H9 (cell line): ENCODE measurements around the gene FAF1. TPM values are rescaled to one million over a fixed set of nuclear protein-coding genes. Genes with fewer than 3 reads are reported as not detected.

ENCODE experiments used
- DNase-seq: peaks from one replicate; pipeline ENCODE4 v3.0.0-alpha.2; 2017
- H2AFZ ChIP-seq: one replicate; pipeline ENCODE4 v1.6.1; 2013; ENCODE audit warnings: mild to moderate bottlenecking, low read length, control low read depth, moderate library complexity
- H2AK5ac ChIP-seq: 2 replicates; pipeline ENCODE4 v1.6.1; 2013; ENCODE audit warnings: low read length, control low read depth, mixed read lengths; ENCODE audit not compliant: insufficient read length
- H2BK120ac ChIP-seq: one replicate; pipeline ENCODE4 v1.6.1; 2013; ENCODE audit warnings: low read depth, mild to moderate bottlenecking, low read length, control low read depth, inconsistent platforms; ENCODE audit not compliant: poor library complexity, severe bottlenecking
- H2BK12ac ChIP-seq: 2 replicates; pipeline ENCODE4 v1.6.1; 2013; ENCODE audit warnings: low read length, control low read depth, mixed read lengths, low read depth; ENCODE audit not compliant: insufficient read length
- H2BK15ac ChIP-seq: 2 replicates; pipeline ENCODE4 v1.6.1; 2013; ENCODE audit warnings: low read depth, low read length, control low read depth
- H2BK20ac ChIP-seq: one replicate; pipeline ENCODE4 v1.6.1; 2013; ENCODE audit warnings: low read depth, mild to moderate bottlenecking, low read length, control low read depth, inconsistent platforms; ENCODE audit not compliant: poor library complexity, severe bottlenecking
- H2BK5ac ChIP-seq: 2 replicates; pipeline ENCODE4 v1.6.1; 2013; ENCODE audit warnings: low read length, control low read depth, mixed read lengths; ENCODE audit not compliant: insufficient read length
- H3K14ac ChIP-seq: 2 replicates; pipeline ENCODE4 v1.6.1; 2013; ENCODE audit warnings: low read length, control low read depth; ENCODE audit not compliant: insufficient read depth
- H3K18ac ChIP-seq: 2 replicates; pipeline ENCODE4 v1.6.1; 2013; ENCODE audit warnings: low read depth, mild to moderate bottlenecking, mixed read lengths, low read length, control low read depth; ENCODE audit not compliant: insufficient read length
- H3K23ac ChIP-seq: 2 replicates; pipeline ENCODE4 v1.6.1; 2013; ENCODE audit warnings: low read length, control low read depth, mixed read lengths, low read depth; ENCODE audit not compliant: insufficient read length
- H3K23me2 ChIP-seq: 2 replicates; pipeline ENCODE4 v1.6.1; 2013; ENCODE audit warnings: low read depth, mild to moderate bottlenecking, mixed read lengths, low read length, control low read depth; ENCODE audit not compliant: insufficient read length, poor library complexity, severe bottlenecking
- H3K27ac ChIP-seq: 2 replicates; pipeline ENCODE4 v1.5.1; 2013; ENCODE audit warnings: low read length, control low read depth, mixed read lengths, low read depth; ENCODE audit not compliant: insufficient read length
- H3K27me3 ChIP-seq: 2 replicates; pipeline ENCODE4 v1.6.1; 2013; ENCODE audit warnings: low read length, control low read depth, inconsistent platforms; ENCODE audit not compliant: insufficient read depth
- H3K4ac ChIP-seq: 2 replicates; pipeline ENCODE4 v1.6.1; 2013; ENCODE audit warnings: low read depth, mild to moderate bottlenecking, control low read depth, inconsistent platforms, low read length, moderate library complexity
- H3K4me1 ChIP-seq: 2 replicates; pipeline ENCODE4 v1.6.1; 2013; ENCODE audit warnings: low read length, control low read depth, inconsistent platforms; ENCODE audit not compliant: insufficient read depth
- H3K4me2 ChIP-seq: 2 replicates; pipeline ENCODE4 v1.6.1; 2013; ENCODE audit warnings: low read length, control low read depth, mixed read lengths; ENCODE audit not compliant: insufficient read length, insufficient read depth
- H3K56ac ChIP-seq: 2 replicates; pipeline ENCODE4 v1.6.1; 2013; ENCODE audit warnings: low read depth, mild to moderate bottlenecking, mixed read lengths, low read length, control low read depth; ENCODE audit not compliant: insufficient read length
- H3K79me1 ChIP-seq: 2 replicates; pipeline ENCODE4 v1.6.1; 2013; ENCODE audit warnings: low read depth, mild to moderate bottlenecking, moderate library complexity, low read length, control low read depth, inconsistent platforms; ENCODE audit not compliant: insufficient read depth, poor library complexity, severe bottlenecking
- H3K79me2 ChIP-seq: 2 replicates; pipeline ENCODE4 v1.6.1; 2013; ENCODE audit warnings: low read length, control low read depth, inconsistent platforms; ENCODE audit not compliant: insufficient read depth
- H3K9ac ChIP-seq: 2 replicates; pipeline ENCODE4 v1.6.1; 2013; ENCODE audit warnings: low read length, control low read depth, mixed read lengths; ENCODE audit not compliant: insufficient read length; ENCODE audit errors: extremely low read depth
- H3K9me3 ChIP-seq: one replicate; pipeline ENCODE4 v1.6.1; 2013; ENCODE audit warnings: low read depth, low read length, inconsistent platforms; ENCODE audit not compliant: control insufficient read depth
- H3T11ph ChIP-seq: one replicate; pipeline ENCODE4 v1.6.1; 2013; ENCODE audit warnings: mild to moderate bottlenecking, low read length, control low read depth, inconsistent platforms
- H4K20me1 ChIP-seq: one replicate; pipeline ENCODE4 v1.6.1; 2013; ENCODE audit not compliant: control insufficient read depth, insufficient read length, insufficient read depth
- H4K5ac ChIP-seq: 2 replicates; pipeline ENCODE4 v1.6.1; 2013; ENCODE audit warnings: low read depth, mild to moderate bottlenecking, mixed read lengths, low read length, control low read depth; ENCODE audit not compliant: insufficient read length
- H4K8ac ChIP-seq: replicated peaks from 2 replicates; pipeline ENCODE4 v1.6.1; 2013; ENCODE audit warnings: low read length, control low read depth, mixed read lengths, low read depth; ENCODE audit not compliant: insufficient read length
- H4K91ac ChIP-seq: 2 replicates; pipeline ENCODE4 v1.6.1; 2013; ENCODE audit warnings: low read depth, mild to moderate bottlenecking, moderate library complexity, mixed read lengths, low read length, control low read depth; ENCODE audit not compliant: insufficient read length
- H3K27ac Mint-ChIP-seq, 3 experiments: 2 replicates in 2 of 3; 3 replicates in 1 of 3; pipeline ENCODE4 v1.8.0; 2020 to 2021; ENCODE audit warnings: mixed read lengths in 3 of 3, mild to moderate bottlenecking in 1 of 3, moderate library complexity in 1 of 3
- H3K27me3 Mint-ChIP-seq: 2 replicates; pipeline ENCODE4 v1.8.0; 2021; ENCODE audit warnings: low read depth, mild to moderate bottlenecking, moderate library complexity, mixed read lengths
- H3K36me3 Mint-ChIP-seq, 3 experiments: 2 replicates in 2 of 3; 3 replicates in 1 of 3; pipeline ENCODE4 v1.8.0; 2020 to 2021; ENCODE audit warnings: low read depth in 3 of 3, mixed read lengths in 3 of 3; ENCODE audit not compliant: insufficient read depth in 1 of 3
- H3K4me1 Mint-ChIP-seq, 2 experiments: 2 replicates each; pipeline ENCODE4 v1.8.0; 2020; ENCODE audit warnings: mixed read lengths in 2 of 2
- H3K4me3 Mint-ChIP-seq, 2 experiments: 2 replicates in 1 of 2; 3 replicates in 1 of 2; pipeline ENCODE4 v1.8.0; 2020 to 2021; ENCODE audit warnings: mild to moderate bottlenecking in 2 of 2, mixed read lengths in 2 of 2, moderate library complexity in 1 of 2
- H3K9me3 Mint-ChIP-seq, 2 experiments: 2 replicates in 1 of 2; 3 replicates in 1 of 2; pipeline ENCODE4 v1.8.0; 2020; ENCODE audit warnings: mild to moderate bottlenecking in 2 of 2, mixed read lengths in 2 of 2, moderate library complexity in 1 of 2
- CTCF ChIP-seq: fragments of 200-600 bp; sonication (generic); conservative IDR thresholded peaks from 3 replicates; pipeline ENCODE4 v1.8.0; 2021; ENCODE audit warnings: antibody characterized with exemption, mild to moderate bottlenecking
- WGBS: extraction: QIAGEN DNeasy Blood & Tissue Kit; methylation state at CpG from one replicate; pipeline ENCODE4 v1.1.7; 2013; ENCODE audit warnings: missing lambda C conversion rate, low lambda C conversion rate, mixed read lengths; ENCODE audit not compliant: insufficient read length; ENCODE audit errors: extremely low coverage; 5-methylcytosine and 5-hydroxymethylcytosine counted together
- total RNA-seq: library from RNA; stranded (reverse); gene quantifications from 2 replicates; pipeline ENCODE4 v1.2.1, GENCODE V29; 2021

Gene FAF1
- total RNA-seq, 1 experiment from 2014 or later: 60.8 TPM

- H3K27me3 Mint-ChIP-seq: no peaks in the 10 kb centered on the region
- no peak overlapping the region for H2AFZ ChIP-seq
- DNase-seq: no peak
- H3K4me1 Mint-ChIP-seq: no peaks in the 10 kb centered on the region
- TF ChIP-seq CTCF: no peak
- H3K27ac Mint-ChIP-seq: no peak overlapping the region
- peaks cover under 1 to 9% (median 1%) of the 10 kb centered on the region in 3 experiments; a peak in 4 of 7 replicates for H3K36me3 Mint-ChIP-seq
- H2BK15ac ChIP-seq: no peak overlapping the region
- no peak overlapping the region for H4K91ac ChIP-seq
- H3K9me3 Mint-ChIP-seq: no peaks in the 10 kb centered on the region
- H3K27me3 ChIP-seq: no peaks in the 10 kb centered on the region
- H3T11ph ChIP-seq: no peak overlapping the region
- H2BK120ac ChIP-seq: no peak overlapping the region
- no peak overlapping the region for H3K9ac ChIP-seq
- H2BK12ac ChIP-seq: no peak overlapping the region
- no peak overlapping the region for H4K5ac ChIP-seq
- H3K23me2 ChIP-seq: no peaks in the 10 kb centered on the region
- no peaks in the 10 kb centered on the region for H4K20me1 ChIP-seq
- H3K4me1 ChIP-seq: no peaks in the 10 kb centered on the region
- no peak overlapping the region for H2AK5ac ChIP-seq
- H3K9me3 ChIP-seq: no peaks in the 10 kb centered on the region
- H3K18ac ChIP-seq: no peak overlapping the region
- H3K4me2 ChIP-seq: no peak overlapping the region
- no CpG with 5 or more reads among the region's 3 CpGs for WGBS
- no peak overlapping the region for H2BK20ac ChIP-seq
- H3K56ac ChIP-seq: no peak overlapping the region
- no peaks in the 10 kb centered on the region for H3K79me1 ChIP-seq
- H3K79me2 ChIP-seq: no peaks in the 10 kb centered on the region
- H4K8ac ChIP-seq: no peak overlapping the region
- no peak overlapping the region for H3K23ac ChIP-seq
- no peak overlapping the region for H2BK5ac ChIP-seq
- no peak overlapping the region for H3K14ac ChIP-seq
- no peak overlapping the region for H3K4me3 Mint-ChIP-seq
- H3K27ac ChIP-seq: no peak overlapping the region
- no peak overlapping the region for H3K4ac ChIP-seq
Observed at GRCh38 chr1:50739125-50739524, 220.9 kb downstream of the FAF1 start.
